ENCODE measurements around the gene HOTAIR. TPM values are rescaled to one million over a fixed set of nuclear protein-coding genes. Genes with fewer than 3 reads are reported as not detected.

HOTAIR gene
- total and polyA plus RNA-seq, 2 donors (not counting 1 experiment from before 2014, with no cell fraction given) = not detected

GRCh38 chr12:53965281-53966084 lies 9.3 kb downstream of the HOTAIR start:
- Histone ChIP-seq H3K9ac (ENCODE audit: insufficient read depth, low read length) (no peak overlapping the region), H3K27me3 (ENCODE audit: control insufficient read depth, insufficient read depth, low read length) (peaks cover 93% of the 10 kb centered on the region), H3K4me2 (ENCODE audit: extremely low read depth, insufficient read depth, low read length) (no peak overlapping the region), H3K79me2 (ENCODE audit: control insufficient read depth, insufficient read depth, low read length) (no peaks in the 10 kb centered on the region), H3K27ac (ENCODE audit: insufficient read depth, low read length) (no peak overlapping the region), H2AFZ (ENCODE audit: low read length) (no peak overlapping the region), H4K20me1 (ENCODE audit: control insufficient read depth, extremely low read depth, insufficient read depth, low read length) (no peaks in the 10 kb centered on the region), H3K36me3 (ENCODE audit: control insufficient read depth, insufficient read depth, low read length) (no peaks in the 10 kb centered on the region), H3K4me3 (replicated peaks in 1 of 4; ENCODE audit: control extremely low read depth in 1 of 4, insufficient read depth in 1 of 4, low read depth in 3 of 4, low read length in 4 of 4) (no peak overlapping the region), H3K4me1 (ENCODE audit: control insufficient read depth, extremely low read depth, insufficient read depth, low read length) (no peaks in the 10 kb centered on the region), H3K9me3 (ENCODE audit: control insufficient read depth, insufficient read depth, low read depth, low read length) (no peaks in the 10 kb centered on the region)
- TF ChIP-seq EZH2 (IDR thresholded peaks at IDR 0.05; ENCODE audit: low read length, missing control alignments) = no peak
- TF ChIP-seq CTCF (conservative IDR thresholded peaks at IDR 0.05 in 1 of 2, IDR thresholded peaks at IDR 0.05 in 1 of 2; ENCODE audit: low read depth in 1 of 2, low read length in 2 of 2) = no peak
- DNase-seq (ENCODE audit: low read depth in 2 of 2) = no peak

DNA sequence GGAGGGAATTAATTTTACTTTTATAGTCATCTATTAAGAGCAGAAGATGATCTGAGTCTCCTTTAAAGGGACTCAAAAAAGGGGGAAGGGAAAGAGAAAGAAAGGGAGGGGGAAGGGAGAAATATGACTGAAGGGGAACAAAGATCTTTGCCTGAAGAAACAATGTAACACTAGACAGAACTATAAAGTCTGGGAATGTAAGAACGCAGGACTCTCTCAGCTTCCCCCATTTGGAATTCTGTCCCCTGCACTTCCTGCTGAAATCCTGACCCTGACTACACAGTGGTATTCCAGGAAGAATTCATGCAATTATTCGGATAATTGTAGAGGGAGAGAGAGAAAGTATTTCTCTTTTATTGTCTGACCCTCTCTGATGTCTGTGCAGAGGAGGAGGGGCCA lies 10.4 kb downstream of the HOTAIR start:
- no peak overlapping the region for H3K9ac ChIP-seq (ENCODE audit: insufficient read depth, low read length)
- H3K9me3 ChIP-seq (ENCODE audit: control insufficient read depth, insufficient read depth, low read depth, low read length) = no peaks in the 10 kb centered on the region
- no peaks in the 10 kb centered on the region for H3K36me3 ChIP-seq (ENCODE audit: control insufficient read depth, insufficient read depth, low read length)
- H4K20me1 ChIP-seq (ENCODE audit: control insufficient read depth, extremely low read depth, insufficient read depth, low read length) = no peaks in the 10 kb centered on the region
- H3K79me2 ChIP-seq (ENCODE audit: control insufficient read depth, insufficient read depth, low read length) = no peaks in the 10 kb centered on the region
- H3K27me3 ChIP-seq (ENCODE audit: control insufficient read depth, insufficient read depth, low read length) = peaks cover 93% of the 10 kb centered on the region
- DNase-seq (ENCODE audit: low read depth in 2 of 2) = no peak
- H3K27ac ChIP-seq (ENCODE audit: insufficient read depth, low read length) = no peak overlapping the region
- no peak overlapping the region for H3K4me3 ChIP-seq (replicated peaks in 1 of 4; ENCODE audit: control extremely low read depth in 1 of 4, insufficient read depth in 1 of 4, low read depth in 3 of 4, low read length in 4 of 4)
- H3K4me1 ChIP-seq (ENCODE audit: control insufficient read depth, extremely low read depth, insufficient read depth, low read length) = no peaks in the 10 kb centered on the region
- TF ChIP-seq CTCF (conservative IDR thresholded peaks at IDR 0.05 in 1 of 2, IDR thresholded peaks at IDR 0.05 in 1 of 2; ENCODE audit: low read depth in 1 of 2, low read length in 2 of 2) = no peak
- peak; percentile 58 for TF ChIP-seq EZH2 (IDR thresholded peaks at IDR 0.05; ENCODE audit: low read length, missing control alignments)
- H3K4me2 ChIP-seq (ENCODE audit: extremely low read depth, insufficient read depth, low read length) = no peak overlapping the region
- H2AFZ ChIP-seq (ENCODE audit: low read length) = no peak overlapping the region

DNA sequence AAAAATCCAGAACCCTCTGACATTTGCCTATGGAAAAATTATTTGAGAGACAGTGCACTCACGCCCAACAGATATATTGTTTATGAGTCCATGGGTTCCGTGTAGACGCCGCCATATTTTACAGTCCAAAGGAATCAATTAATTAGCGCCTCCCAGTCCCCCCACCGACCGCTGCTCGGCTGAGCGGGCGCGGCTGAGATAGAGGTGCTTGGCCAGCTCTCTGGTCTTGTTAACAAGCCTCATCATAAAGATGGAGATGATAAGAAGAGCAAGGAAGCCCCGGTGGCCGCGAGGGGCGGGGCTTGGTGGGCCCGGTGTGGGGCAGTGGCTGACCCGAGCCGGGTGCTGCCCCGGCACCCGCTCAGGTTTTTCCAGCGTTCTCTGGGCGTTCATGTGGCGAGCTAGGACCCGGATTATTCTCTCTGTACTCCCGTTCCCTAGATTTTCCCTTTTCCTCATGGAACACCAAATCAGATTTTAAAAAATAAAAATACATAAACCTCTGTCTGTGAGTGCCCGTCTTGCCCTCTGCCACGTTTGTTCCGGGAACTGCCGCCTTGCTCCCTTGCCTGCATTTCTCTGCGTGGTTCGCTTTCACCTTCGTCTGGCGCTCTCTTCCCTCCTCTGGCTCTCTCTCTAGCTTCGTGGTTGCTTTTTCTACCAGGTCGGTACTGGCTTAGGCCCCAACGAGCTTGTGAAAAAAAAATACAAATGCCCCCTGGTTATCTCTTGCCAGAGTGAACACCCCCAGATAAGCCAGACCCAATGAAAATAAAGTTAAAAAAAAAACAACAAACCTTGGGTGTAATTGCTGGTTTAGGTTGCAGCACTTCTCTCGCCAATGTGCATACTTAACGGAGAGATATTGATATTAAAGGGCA lies 11.1 kb downstream of the HOTAIR start:
- no peak for DNase-seq (ENCODE audit: low read depth in 2 of 2)
- H3K36me3 ChIP-seq (ENCODE audit: control insufficient read depth, insufficient read depth, low read length) = no peaks in the 10 kb centered on the region
- H4K20me1 ChIP-seq (ENCODE audit: control insufficient read depth, extremely low read depth, insufficient read depth, low read length) = no peaks in the 10 kb centered on the region
- H3K4me3 ChIP-seq (replicated peaks in 1 of 4; ENCODE audit: control extremely low read depth in 1 of 4, insufficient read depth in 1 of 4, low read depth in 3 of 4, low read length in 4 of 4) = no peak overlapping the region
- H3K9ac ChIP-seq (ENCODE audit: insufficient read depth, low read length) = no peak overlapping the region
- TF ChIP-seq EZH2 (IDR thresholded peaks at IDR 0.05; ENCODE audit: low read length, missing control alignments) (peak; percentile 57), CTCF (conservative IDR thresholded peaks at IDR 0.05 in 1 of 2, IDR thresholded peaks at IDR 0.05 in 1 of 2; ENCODE audit: low read depth in 1 of 2, low read length in 2 of 2) (no peak)
- no peaks in the 10 kb centered on the region for H3K79me2 ChIP-seq (ENCODE audit: control insufficient read depth, insufficient read depth, low read length)
- no peak overlapping the region for H2AFZ ChIP-seq (ENCODE audit: low read length)
- H3K4me1 ChIP-seq (ENCODE audit: control insufficient read depth, extremely low read depth, insufficient read depth, low read length) = no peaks in the 10 kb centered on the region
- no peak overlapping the region for H3K27ac ChIP-seq (ENCODE audit: insufficient read depth, low read length)
- no peak overlapping the region for H3K4me2 ChIP-seq (ENCODE audit: extremely low read depth, insufficient read depth, low read length)
- H3K27me3 ChIP-seq (ENCODE audit: control insufficient read depth, insufficient read depth, low read length) = peaks cover 94% of the 10 kb centered on the region
- H3K9me3 ChIP-seq (ENCODE audit: control insufficient read depth, insufficient read depth, low read depth, low read length) = no peaks in the 10 kb centered on the region
